ENCODE results near the gene WHAMM. TPM values are rescaled to one million over a fixed set of nuclear protein-coding genes. Genes with fewer than 3 reads are reported as not detected.
"Not testable (repeated sequence)": the region's sequence is repeated elsewhere in the genome, so short reads cannot be mapped to it uniquely, and the experiment has no call there.

Gene WHAMM
- total RNA-seq, result 10 to 100 TPM in 3 of 4 donors, 1 to 10 TPM in 1; 9.6 to 17.4 (median 14.2) TPM

- Histone ChIP-seq H3K27me3 (no peaks in the 10 kb centered on the region), H3K9me3 (no peaks in the 10 kb centered on the region), H3K27ac (replicated peaks in 1 of 4) (peak within 1 kb of the TSS; percentile 99 to 100 (median 100)), H3K4me1 (peaks cover 19 to 36% (median 31%) of the 10 kb centered on the region in 4 donors), H3K4me3 (peak within 1 kb of the TSS; percentile 84 to 98 (median 94)), H3K36me3 (peaks cover 8 to 16% (median 12%) of the 10 kb centered on the region in 4 donors)
- DNase-seq (ENCODE audit: extremely low spot score), result peak; percentile 100
- WGBS, result 0% methylated on average over 10 of the region's 67 CpGs
- TF ChIP-seq POLR2AphosphoS5 (IDR thresholded peaks at IDR 0.05) (peak; percentile 98 to 99), CTCF (IDR thresholded peaks at IDR 0.05) (no peak), POLR2A (IDR thresholded peaks at IDR 0.05; ENCODE audit: low read depth) (peak; percentile 95)
- intact Hi-C loops (cut with DNase I), result loop anchor here (2.0 kb wide), 1 partner anchor 59 kb away; no protein-coding TSS in a partner anchor
These were observed at the start of gene WHAMM for GRCh38 chr15:82809308-82810060. Gene WHAMM (plus strand): TSS chr15:82809628. CDS start chr15:82809727, 99 bp downstream.

GRCh38 chr15:82763361-82764116, 45.9 kb upstream of the WHAMM start:
- no peaks in the 10 kb centered on the region for H3K4me1 ChIP-seq
- H3K27ac ChIP-seq (replicated peaks in 1 of 4), result no peak overlapping the region
- peaks cover 0 to 65% (median 41%) of the 10 kb centered on the region in 4 donors for H3K36me3 ChIP-seq
- WGBS, result 91% methylated on average over 7 of the region's 7 CpGs
- no peaks in the 10 kb centered on the region for H3K9me3 ChIP-seq
- TF ChIP-seq POLR2A (IDR thresholded peaks at IDR 0.05; ENCODE audit: low read depth) (no peak), EP300 (IDR thresholded peaks at IDR 0.05) (no peak), CTCF (IDR thresholded peaks at IDR 0.05) (no peak), POLR2AphosphoS5 (IDR thresholded peaks at IDR 0.05) (no peak)
- no peak overlapping the region for H3K4me3 ChIP-seq
- no peak for DNase-seq (ENCODE audit: extremely low spot score)
- intact Hi-C loops (cut with DNase I), result no loop called here
- H3K27me3 ChIP-seq, result no peaks in the 10 kb centered on the region

GRCh38 chr15:82764117-82764490, 45.3 kb upstream of the WHAMM start:
- Histone ChIP-seq H3K27me3 (no peaks in the 10 kb centered on the region), H3K4me3 (no peak overlapping the region), H3K36me3 (peaks cover 0 to 59% (median 36%) of the 10 kb centered on the region in 4 donors), H3K4me1 (peaks cover 0 to 4% (median 0%) of the 10 kb centered on the region in 4 donors), H3K9me3 (no peaks in the 10 kb centered on the region), H3K27ac (replicated peaks in 1 of 4) (no peak overlapping the region)
- WGBS, result 96% methylated on average over 4 of the region's 4 CpGs
- no peak for DNase-seq (ENCODE audit: extremely low spot score)
- no peak for TF ChIP-seq CTCF (IDR thresholded peaks at IDR 0.05)
- TF ChIP-seq POLR2A (IDR thresholded peaks at IDR 0.05; ENCODE audit: low read depth), result no peak
- no peak for TF ChIP-seq EP300 (IDR thresholded peaks at IDR 0.05)
- no peak for TF ChIP-seq POLR2AphosphoS5 (IDR thresholded peaks at IDR 0.05)
- intact Hi-C loops (cut with DNase I), result no loop called here

- Histone ChIP-seq H3K27ac (replicated peaks in 1 of 4) (no peak overlapping the region), H3K4me3 (no peak overlapping the region), H3K27me3 (no peaks in the 10 kb centered on the region), H3K4me1 (peaks cover 0 to 4% (median 0%) of the 10 kb centered on the region in 4 donors), H3K36me3 (peaks cover 0 to 54% (median 34%) of the 10 kb centered on the region in 4 donors), H3K9me3 (no peaks in the 10 kb centered on the region)
- WGBS, result 85% methylated on average over 9 of the region's 9 CpGs
- no peak for DNase-seq (ENCODE audit: extremely low spot score)
- intact Hi-C loops (cut with DNase I), result no loop called here
- no peak for TF ChIP-seq POLR2AphosphoS5 (IDR thresholded peaks at IDR 0.05)
- no peak for TF ChIP-seq EP300 (IDR thresholded peaks at IDR 0.05)
- TF ChIP-seq CTCF (IDR thresholded peaks at IDR 0.05), result no peak
- TF ChIP-seq POLR2A (IDR thresholded peaks at IDR 0.05; ENCODE audit: low read depth), result no peak
These were observed 44.7 kb upstream of the WHAMM start for GRCh38 chr15:82764740-82765139.

GRCh38 chr15:82766201-82766600, 43.2 kb upstream of the WHAMM start:
- H3K9me3 ChIP-seq; DNase-seq (ENCODE audit: extremely low spot score); H3K4me1 ChIP-seq; H3K4me3 ChIP-seq; H3K27me3 ChIP-seq; H3K27ac ChIP-seq (replicated peaks in 1 of 4); intact Hi-C loops (cut with DNase I): not testable (repeated sequence)
- WGBS, result 79% methylated on average over 7 of the region's 7 CpGs
- H3K36me3 ChIP-seq, result peaks cover 0 to 41% (median 30%) of the 10 kb centered on the region in 4 donors
